ENCODE measurements around the gene PDLIM3. TPM values are rescaled to one million over a fixed set of nuclear protein-coding genes. Genes with fewer than 3 reads are reported as not detected.

PDLIM3 gene
- total and polyA plus RNA-seq, 2 of the 4 experiments (the other 2 are of a cell fraction): 6.4 to 11.7 TPM

- no peaks in the 10 kb centered on the region for H3K79me1 ChIP-seq (ENCODE audit: low read depth in 1 of 2, low read length in 2 of 2)
- ChIA-PET CTCF (no interaction called here), POLR2A (ENCODE audit: unreplicated experiment) (no interaction called here)
- H3K27me3 ChIP-seq (ENCODE audit: control insufficient read depth, insufficient read depth, low read length): no peaks in the 10 kb centered on the region
- H4K91ac ChIP-seq (ENCODE audit: insufficient read depth, low read depth, low read length): no peak overlapping the region
- H4K8ac ChIP-seq (ENCODE audit: low read depth in 2 of 2, low read length in 2 of 2): no peak overlapping the region
- H3K9me3 ChIP-seq (ENCODE audit: control insufficient read depth, insufficient read depth, low read length): no peaks in the 10 kb centered on the region
- no peak overlapping the region for H2BK20ac ChIP-seq (ENCODE audit: low read depth, low read length)
- H4K20me1 ChIP-seq (ENCODE audit: insufficient read depth, low read length): no peaks in the 10 kb centered on the region
- no peak overlapping the region for H2BK5ac ChIP-seq (ENCODE audit: low read depth, low read length, poor library complexity, severe bottlenecking)
- intact Hi-C loops (cut with micrococcal nuclease) (no loop called here), in situ Hi-C loops (cut with MboI; ENCODE audit: low sequenced_read_pairs) (no loop called here), dilution Hi-C loops (cut with HindIII; ENCODE audit: low sequenced_read_pairs, unreplicated experiment) (no loop called here)
- H3K36me3 ChIP-seq (ENCODE audit: control insufficient read depth, insufficient read depth, low read length): no peaks in the 10 kb centered on the region
- H2AK5ac ChIP-seq (ENCODE audit: low read depth, low read length): no peak overlapping the region; the same call in 1 of the 2 replicates
- H2AK9ac ChIP-seq (replicated peaks; ENCODE audit: low read depth, low read length, poor library complexity): no peak overlapping the region
- BruUV-seq (replicated peaks): no TSS peak
- H3K23ac ChIP-seq (ENCODE audit: low read depth, low read length): no peak overlapping the region
- WGBS, 2 experiments (ENCODE audit: extremely low coverage in 2 of 2, insufficient read length in 1 of 2): 67% methylated on average over 3 of the region's 4 CpGs; no CpG with 5 or more reads in 1 of the 2 experiments
- no peak overlapping the region for H3K4me2 ChIP-seq (ENCODE audit: low read depth, low read length)
- peaks cover 3% of the 10 kb centered on the region; the same call in 1 of the 2 replicates for H3K9me1 ChIP-seq (ENCODE audit: insufficient read depth, low read length)
- no peak overlapping the region for H3K56ac ChIP-seq (ENCODE audit: extremely low read depth, insufficient read depth, low read length)
- no peak overlapping the region for H3K27ac ChIP-seq (ENCODE audit: insufficient read depth, low read length)
- H3K18ac ChIP-seq (ENCODE audit: low read depth, low read length): no peak overlapping the region
- no peak overlapping the region for H3K9ac ChIP-seq (ENCODE audit: low read depth, low read length)
- TF ChIP-seq ELK1 (IDR thresholded peaks at IDR 0.05; ENCODE audit: borderline replicate concordance, low read depth, low read length): no peak
- no peak for TF ChIP-seq MAZ (IDR thresholded peaks at IDR 0.05; ENCODE audit: borderline replicate concordance, low read depth, low read length)
- TF ChIP-seq USF2 (IDR thresholded peaks at IDR 0.05; ENCODE audit: low read depth, low read length): no peak
- TF ChIP-seq MAFK (IDR thresholded peaks at IDR 0.05; ENCODE audit: low read depth, low read length): no peak
- TF ChIP-seq POLR2A (IDR thresholded peaks at IDR 0.05; ENCODE audit: low read depth, low read length): no peak
- TF ChIP-seq BHLHE40 (IDR thresholded peaks at IDR 0.05; ENCODE audit: low read depth, low read length): no peak
- no peak for TF ChIP-seq RCOR1 (IDR thresholded peaks at IDR 0.05; ENCODE audit: insufficient replicate concordance, low read length)
- TF ChIP-seq SMC3 (IDR thresholded peaks at IDR 0.05; ENCODE audit: low read depth, low read length): no peak
- TF ChIP-seq MXI1 (IDR thresholded peaks at IDR 0.05; ENCODE audit: borderline replicate concordance, low read depth, low read length): no peak
- no peak for TF ChIP-seq CHD1 (IDR thresholded peaks at IDR 0.05; ENCODE audit: low read depth, low read length)
- TF ChIP-seq RFX5 (IDR thresholded peaks at IDR 0.05; ENCODE audit: low read depth, low read length): no peak
- H3K4ac ChIP-seq (ENCODE audit: low read depth, low read length): no peak overlapping the region; the same call in 1 of the 2 replicates
- H3K14ac ChIP-seq (replicated peaks; ENCODE audit: low read depth, low read length): no peak overlapping the region
- no peak overlapping the region for H2AFZ ChIP-seq (replicated peaks; ENCODE audit: low read length, poor library complexity)
- H2BK120ac ChIP-seq (ENCODE audit: low read depth, low read length): no peak overlapping the region
- peaks cover 8% of the 10 kb centered on the region for H3K4me1 ChIP-seq (ENCODE audit: control insufficient read depth, insufficient read depth, low read length)
- ATAC-seq (ENCODE audit: low read depth) (no peak), DNase-seq (no peak)
- no peak overlapping the region for H3K4me3 ChIP-seq (ENCODE audit: insufficient read depth, low read depth, low read length)
- H2BK15ac ChIP-seq (ENCODE audit: low read depth, low read length): no peak overlapping the region
- H4K5ac ChIP-seq (ENCODE audit: low read depth, low read length): no peak overlapping the region
Measured at GRCh38 chr4:185508181-185508580, 27.1 kb downstream of the PDLIM3 start.

Data from IMR-90 (cell line).